GM06990 (cell line): ENCODE data around the gene ZBTB34.

Source experiments
- DNase-seq: peaks from one replicate; pipeline ENCODE4 v3.0.0-alpha.2; 2011; ENCODE audit not compliant: insufficient read length; ENCODE audit errors: extremely low read depth
- H3K27me3 ChIP-seq: replicated peaks from 2 replicates; pipeline ENCODE4 v1.6.0; 2011; ENCODE audit warnings: low read length; ENCODE audit not compliant: control insufficient read depth, insufficient read depth
- H3K36me3 ChIP-seq: 2 replicates; pipeline ENCODE4 v1.5.1; 2011; ENCODE audit warnings: low read length; ENCODE audit not compliant: control insufficient read depth, insufficient read depth
- H3K4me3 ChIP-seq: replicated peaks from 2 replicates; pipeline ENCODE4 v1.5.1; 2011; ENCODE audit warnings: low read depth, mild to moderate bottlenecking, control low read depth, low read length
- TF ChIP-seq, protein P1 (sequence below): IDR thresholded peaks from 2 replicates; pipeline ENCODE4 v1.5.1; 2011; ENCODE audit warnings: low read length, control low read depth, mild to moderate bottlenecking, inconsistent platforms; ENCODE audit not compliant: insufficient read depth, poor library complexity, severe bottlenecking

Gene ZBTB34

GRCh38 chr9:126880226-126880946 is 19.9 kb downstream of the ZBTB34 start:
- Histone ChIP-seq H3K36me3 (peaks cover 14% of the 10 kb centered on the region), H3K4me3 (no peak overlapping the region)
- no peak for DNase-seq

DNA sequence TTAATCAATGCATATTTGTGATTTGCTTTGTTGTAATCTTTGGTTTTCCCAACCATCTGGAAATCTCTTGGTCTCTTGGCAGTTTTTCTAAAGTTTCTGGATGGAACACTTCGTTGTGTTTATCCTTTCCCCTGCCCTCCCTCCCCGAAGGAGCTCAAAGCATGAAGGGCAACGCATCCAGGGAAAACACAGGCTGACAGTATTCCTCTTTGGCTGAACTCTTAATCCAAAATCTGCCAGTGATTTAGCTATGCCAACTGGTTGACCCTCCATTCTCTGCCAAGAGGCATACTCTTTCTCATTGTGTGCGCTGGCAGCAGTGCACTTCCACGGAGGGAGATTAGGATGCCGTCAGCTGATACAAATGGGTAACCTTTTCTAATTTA is 20.5 kb downstream of the ZBTB34 start:
- no peak for DNase-seq
- peaks cover 14% of the 10 kb centered on the region for H3K36me3 ChIP-seq
- TF ChIP-seq, protein P1, sequence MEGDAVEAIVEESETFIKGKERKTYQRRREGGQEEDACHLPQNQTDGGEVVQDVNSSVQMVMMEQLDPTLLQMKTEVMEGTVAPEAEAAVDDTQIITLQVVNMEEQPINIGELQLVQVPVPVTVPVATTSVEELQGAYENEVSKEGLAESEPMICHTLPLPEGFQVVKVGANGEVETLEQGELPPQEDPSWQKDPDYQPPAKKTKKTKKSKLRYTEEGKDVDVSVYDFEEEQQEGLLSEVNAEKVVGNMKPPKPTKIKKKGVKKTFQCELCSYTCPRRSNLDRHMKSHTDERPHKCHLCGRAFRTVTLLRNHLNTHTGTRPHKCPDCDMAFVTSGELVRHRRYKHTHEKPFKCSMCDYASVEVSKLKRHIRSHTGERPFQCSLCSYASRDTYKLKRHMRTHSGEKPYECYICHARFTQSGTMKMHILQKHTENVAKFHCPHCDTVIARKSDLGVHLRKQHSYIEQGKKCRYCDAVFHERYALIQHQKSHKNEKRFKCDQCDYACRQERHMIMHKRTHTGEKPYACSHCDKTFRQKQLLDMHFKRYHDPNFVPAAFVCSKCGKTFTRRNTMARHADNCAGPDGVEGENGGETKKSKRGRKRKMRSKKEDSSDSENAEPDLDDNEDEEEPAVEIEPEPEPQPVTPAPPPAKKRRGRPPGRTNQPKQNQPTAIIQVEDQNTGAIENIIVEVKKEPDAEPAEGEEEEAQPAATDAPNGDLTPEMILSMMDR: no peak
- no peaks in the 10 kb centered on the region for H3K27me3 ChIP-seq
- H3K4me3 ChIP-seq: no peak overlapping the region

More at GRCh38 chr9:126880226-126880946, 19.9 kb downstream of the ZBTB34 start:
- TF ChIP-seq, protein P1: no peak
- H3K27me3 ChIP-seq: no peaks in the 10 kb centered on the region

- TF ChIP-seq, protein P1: no peak
- no peaks in the 10 kb centered on the region for H3K27me3 ChIP-seq
- H3K4me3 ChIP-seq: no peak overlapping the region
- DNase-seq: no peak
- H3K36me3 ChIP-seq: peaks cover 14% of the 10 kb centered on the region
Measured at GRCh38 chr9:126882746-126883145, 22.3 kb downstream of the ZBTB34 start.

GRCh38 chr9:126883636-126884035 is 23.2 kb downstream of the ZBTB34 start:
- H3K4me3 ChIP-seq: no peak overlapping the region
- H3K36me3 ChIP-seq: peaks cover 14% of the 10 kb centered on the region
- no peaks in the 10 kb centered on the region for H3K27me3 ChIP-seq
- TF ChIP-seq, protein P1: no peak
- DNase-seq: no peak

DNA sequence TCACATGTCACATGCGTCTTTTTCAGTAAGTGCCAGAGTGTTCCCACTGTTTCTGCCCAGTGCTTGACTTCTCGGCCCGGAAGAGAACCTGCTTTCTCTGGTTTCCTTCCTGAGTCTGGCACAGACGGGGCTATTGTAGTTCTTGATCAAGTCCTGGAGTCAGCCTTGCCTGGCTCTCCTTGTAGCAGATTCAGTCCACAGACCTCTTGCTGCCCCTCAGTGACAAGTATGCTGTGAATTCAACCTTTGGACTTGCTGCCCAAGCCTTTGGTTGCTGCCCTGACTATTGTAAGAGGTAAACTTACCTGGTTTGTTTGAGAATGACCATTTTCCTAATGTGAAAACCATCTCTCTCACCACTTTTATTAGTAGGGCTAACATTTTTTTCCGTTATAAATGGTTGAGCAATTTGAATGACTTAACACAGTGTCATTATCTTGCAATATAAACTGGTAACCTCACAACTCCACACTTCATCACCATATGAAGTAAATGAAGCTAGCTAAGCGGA is 24.7 kb downstream of the ZBTB34 start:
- H3K27me3 ChIP-seq: no peaks in the 10 kb centered on the region
- TF ChIP-seq, protein P1: no peak
- DNase-seq: no peak
- no peak overlapping the region for H3K4me3 ChIP-seq
- H3K36me3 ChIP-seq: peaks cover 6% of the 10 kb centered on the region
